ENCODE measurements around the gene SMIM5. TPM values are rescaled to one million over a fixed set of nuclear protein-coding genes. Genes with fewer than 3 reads are reported as not detected.

Gene SMIM5
- total RNA-seq, 6 experiments from 2014 or later, result 0.09 TPM; not detected in 5

- H3K27me3 Mint-ChIP-seq (ENCODE audit: insufficient read depth), result peaks cover 2% of the 10 kb centered on the region; the same call in 1 of the 2 replicates
- H3K36me3 Mint-ChIP-seq (ENCODE audit: low read depth), result no peaks in the 10 kb centered on the region
- no peaks in the 10 kb centered on the region for H3K4me1 Mint-ChIP-seq (ENCODE audit: low read depth)
- DNase-seq, result no peak
- H3K27ac Mint-ChIP-seq, result no peak overlapping the region
- no peak for TF ChIP-seq CTCF (IDR thresholded peaks at IDR 0.05)
- H3K4me3 Mint-ChIP-seq, result no peak overlapping the region
- H3K9me3 Mint-ChIP-seq, result no peaks in the 10 kb centered on the region
Measured at GRCh38 chr17:75641343-75641742, 8.1 kb downstream of the SMIM5 start.

GRCh38 chr17:75642182-75642783 is 9.0 kb downstream of the SMIM5 start:
- Mint-ChIP-seq H3K27me3 (ENCODE audit: insufficient read depth) (peaks cover 2% of the 10 kb centered on the region; the same call in 1 of the 2 replicates), H3K36me3 (ENCODE audit: low read depth) (no peaks in the 10 kb centered on the region), H3K27ac (no peak overlapping the region), H3K9me3 (no peaks in the 10 kb centered on the region), H3K4me1 (ENCODE audit: low read depth) (no peaks in the 10 kb centered on the region), H3K4me3 (no peak overlapping the region)
- no peak for TF ChIP-seq CTCF (IDR thresholded peaks at IDR 0.05)
- no peak for DNase-seq

GRCh38 chr17:75642784-75643642 is 9.8 kb downstream of the SMIM5 start:
- no peak overlapping the region for H3K4me3 Mint-ChIP-seq
- no peaks in the 10 kb centered on the region for H3K4me1 Mint-ChIP-seq (ENCODE audit: low read depth)
- DNase-seq, result no peak
- H3K27me3 Mint-ChIP-seq (ENCODE audit: insufficient read depth), result peaks cover 1% of the 10 kb centered on the region
- no peak overlapping the region for H3K27ac Mint-ChIP-seq
- no peak for TF ChIP-seq CTCF (IDR thresholded peaks at IDR 0.05)
- no peaks in the 10 kb centered on the region for H3K36me3 Mint-ChIP-seq (ENCODE audit: low read depth)
- no peaks in the 10 kb centered on the region for H3K9me3 Mint-ChIP-seq

- no peak for DNase-seq
- no peaks in the 10 kb centered on the region; the same call in 1 of the 2 replicates for H3K27me3 Mint-ChIP-seq (ENCODE audit: insufficient read depth)
- H3K4me1 Mint-ChIP-seq (ENCODE audit: low read depth), result no peaks in the 10 kb centered on the region
- TF ChIP-seq CTCF (IDR thresholded peaks at IDR 0.05), result no peak
- H3K36me3 Mint-ChIP-seq (ENCODE audit: low read depth), result no peaks in the 10 kb centered on the region
- no peak overlapping the region for H3K27ac Mint-ChIP-seq
- H3K4me3 Mint-ChIP-seq, result no peak overlapping the region
- H3K9me3 Mint-ChIP-seq, result no peaks in the 10 kb centered on the region
Measured at GRCh38 chr17:75643643-75644017, 10.4 kb downstream of the SMIM5 start.

GRCh38 chr17:75645501-75645888 is 12.3 kb downstream of the SMIM5 start:
- no peak for TF ChIP-seq CTCF (IDR thresholded peaks at IDR 0.05)
- H3K36me3 Mint-ChIP-seq (ENCODE audit: low read depth), result no peaks in the 10 kb centered on the region
- no peak overlapping the region for H3K4me3 Mint-ChIP-seq
- H3K27me3 Mint-ChIP-seq (ENCODE audit: insufficient read depth), result no peaks in the 10 kb centered on the region; the same call in 1 of the 2 replicates
- no peaks in the 10 kb centered on the region for H3K9me3 Mint-ChIP-seq
- DNase-seq, result no peak
- H3K4me1 Mint-ChIP-seq (ENCODE audit: low read depth), result no peaks in the 10 kb centered on the region
- H3K27ac Mint-ChIP-seq, result no peak overlapping the region
